PC-9 (cell line): ENCODE results near the gene SCARB1.

ENCODE experiments used
- CTCF ChIP-seq: fragments of 200-600 bp; sonication (generic); conservative IDR thresholded peaks from 2 replicates; pipeline ENCODE4 v1.6.1; 2017; ENCODE audit warnings: mixed run types, antibody characterized with exemption, mild to moderate bottlenecking, moderate library complexity
- EZH2 ChIP-seq: fragments of 200-600 bp; sonication (generic); IDR thresholded peaks from 2 replicates; pipeline ENCODE4 v1.8.0; 2017; ENCODE audit warnings: antibody characterized with exemption, low read depth

DNA sequence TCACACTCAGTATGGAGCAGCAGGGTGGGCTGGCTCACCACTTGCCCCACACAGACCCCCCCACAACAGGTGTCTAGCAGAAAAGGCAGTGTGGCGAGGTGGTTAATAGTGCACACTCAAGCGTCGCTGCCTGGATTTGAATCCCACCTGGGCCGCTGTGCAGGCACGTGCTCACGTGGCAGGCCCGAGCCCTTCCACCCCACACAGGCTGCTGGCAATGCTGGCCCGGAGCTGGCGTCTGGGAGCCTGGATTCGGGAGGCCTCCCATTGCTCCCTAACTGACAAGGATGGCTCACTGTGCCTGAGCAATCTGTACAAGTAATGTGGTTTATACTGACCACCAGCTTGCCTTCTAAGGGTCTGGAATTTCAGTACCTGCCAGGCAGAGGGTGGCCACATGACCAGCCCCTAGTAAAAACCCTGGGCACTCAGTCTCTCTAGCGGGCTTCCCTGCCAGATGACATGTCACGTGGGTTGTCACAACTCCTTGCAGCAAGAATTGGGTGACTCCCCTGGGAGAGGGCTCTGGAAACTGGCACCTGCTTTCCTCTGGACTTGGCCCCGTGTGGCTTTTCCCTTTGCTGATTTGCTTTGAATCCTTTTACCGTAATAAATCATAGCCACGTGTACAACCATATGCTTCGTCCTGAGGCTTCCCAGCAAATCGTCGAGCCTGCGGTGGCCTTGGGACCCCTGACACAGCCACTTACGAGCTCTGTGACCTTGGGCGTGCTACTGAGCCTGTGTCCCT lies 72.8 kb downstream of the SCARB1 start:
- TF ChIP-seq CTCF (no peak), EZH2 (no peak)
